Stimulated activated CD8-positive, alpha-beta memory T cell treated with anti-CD3 and anti-CD28 coated beads, Interleukin-15, amount 100 ng/mL, for 48 hours (primary cell): ENCODE measurements around the gene SRSF12.

Experiments used
- DNase-seq, 2 donors: peaks; one replicate each; pipeline ENCODE4 v3.0.0-alpha.2; 2020; ENCODE audit warnings: low read depth in 2 of 2

Gene SRSF12

DNA sequence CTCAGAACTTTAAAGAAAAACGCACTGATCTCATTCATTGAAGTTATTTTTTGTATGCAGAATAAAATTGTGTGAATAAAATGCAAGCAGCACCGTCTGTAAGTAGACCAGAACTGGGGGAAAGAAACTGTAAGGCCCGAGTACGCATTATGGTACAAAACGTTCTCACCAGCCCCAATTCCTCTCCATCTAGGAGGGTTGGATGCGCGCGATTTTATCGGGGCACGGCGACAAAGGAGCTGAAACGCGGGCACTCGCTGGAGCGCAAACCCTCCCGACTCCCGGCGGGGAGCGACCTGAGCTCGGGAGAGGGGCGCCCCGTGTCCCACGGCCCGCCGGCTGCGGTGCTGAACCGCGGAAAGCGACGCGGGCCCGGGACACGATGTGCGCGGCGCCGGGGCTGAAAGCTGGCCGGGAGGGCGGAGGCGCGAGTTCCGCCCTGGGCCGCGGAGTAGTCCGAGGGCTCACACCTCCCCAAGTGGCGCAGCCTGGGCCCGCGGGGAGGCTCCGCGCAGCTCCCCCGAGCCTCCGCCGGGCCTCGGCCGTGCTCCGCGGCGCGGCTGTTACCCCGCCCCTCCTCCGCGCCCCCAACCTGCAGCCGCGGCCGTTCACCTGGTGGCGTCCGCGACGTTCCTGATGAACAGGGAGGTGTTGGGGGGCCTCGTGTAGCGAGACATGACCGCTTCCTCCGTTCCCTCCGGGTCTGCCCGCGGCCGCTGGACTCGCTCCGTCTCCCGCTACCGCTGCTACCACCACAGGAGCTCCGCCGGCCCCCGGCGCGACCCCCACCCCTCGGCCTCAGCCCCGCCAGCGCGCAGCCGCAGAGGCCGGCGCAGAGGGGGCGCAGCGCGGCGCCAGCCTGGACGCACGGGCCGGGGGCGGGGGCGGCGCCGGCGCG is at the start of gene SRSF12:
TSS of gene SRSF12 (minus strand) at position 861 of the 898 bp plus-strand sequence. CDS start at position 677, 184 bp downstream.
- peak; percentile 16 to 19 for DNase-seq

DNA sequence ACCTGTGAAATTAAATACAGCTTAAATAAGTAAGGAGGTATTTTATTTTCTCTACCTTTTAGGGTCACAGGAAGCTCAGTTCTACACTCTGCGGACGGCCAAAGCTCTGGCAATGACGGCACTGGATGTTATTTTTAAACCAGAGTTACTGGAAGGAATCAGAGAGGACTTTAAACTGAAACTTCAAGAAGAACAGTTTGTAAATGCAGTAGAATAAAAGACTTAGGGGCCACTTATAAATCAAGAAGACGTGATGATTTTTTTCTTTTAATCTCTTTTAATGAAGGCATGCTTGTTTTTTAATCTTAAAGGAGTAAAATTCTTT is 44.1 kb upstream of the SRSF12 start:
- DNase-seq = no peak

DNA sequence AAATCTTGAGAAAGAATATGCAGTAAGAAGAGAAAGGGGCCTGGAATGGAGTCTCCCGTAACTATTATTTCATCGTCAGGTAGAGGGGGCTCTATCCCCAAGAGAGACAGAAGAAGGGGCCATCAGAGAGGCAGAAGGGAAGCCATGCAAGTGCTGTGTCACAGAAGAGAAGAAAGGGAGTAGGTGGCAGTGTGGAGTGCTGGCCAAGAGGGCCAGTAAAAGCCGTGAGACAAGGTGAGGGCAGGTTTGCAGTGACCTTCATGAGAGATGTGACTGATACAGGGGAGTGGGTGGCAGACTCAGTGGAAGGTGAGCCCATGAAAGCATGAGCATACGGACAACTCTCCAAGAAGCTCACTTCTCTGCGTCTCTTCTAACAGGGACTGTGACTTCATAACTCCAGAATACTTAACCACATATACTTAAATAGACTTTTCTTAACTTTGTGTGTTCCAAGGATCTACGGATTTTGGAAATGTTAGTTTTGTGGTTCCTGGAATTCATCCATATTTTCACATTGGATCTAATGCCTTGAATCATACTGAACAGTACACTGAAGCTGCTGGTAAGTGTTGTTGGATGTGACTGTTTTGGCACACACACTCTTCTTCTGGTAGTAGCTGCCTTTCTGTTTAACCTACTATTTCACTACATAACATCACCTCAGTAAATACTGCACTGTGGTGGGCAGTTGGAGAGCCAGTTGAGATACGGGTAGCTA is 43.6 kb upstream of the SRSF12 start:
- no peak for DNase-seq

DNA sequence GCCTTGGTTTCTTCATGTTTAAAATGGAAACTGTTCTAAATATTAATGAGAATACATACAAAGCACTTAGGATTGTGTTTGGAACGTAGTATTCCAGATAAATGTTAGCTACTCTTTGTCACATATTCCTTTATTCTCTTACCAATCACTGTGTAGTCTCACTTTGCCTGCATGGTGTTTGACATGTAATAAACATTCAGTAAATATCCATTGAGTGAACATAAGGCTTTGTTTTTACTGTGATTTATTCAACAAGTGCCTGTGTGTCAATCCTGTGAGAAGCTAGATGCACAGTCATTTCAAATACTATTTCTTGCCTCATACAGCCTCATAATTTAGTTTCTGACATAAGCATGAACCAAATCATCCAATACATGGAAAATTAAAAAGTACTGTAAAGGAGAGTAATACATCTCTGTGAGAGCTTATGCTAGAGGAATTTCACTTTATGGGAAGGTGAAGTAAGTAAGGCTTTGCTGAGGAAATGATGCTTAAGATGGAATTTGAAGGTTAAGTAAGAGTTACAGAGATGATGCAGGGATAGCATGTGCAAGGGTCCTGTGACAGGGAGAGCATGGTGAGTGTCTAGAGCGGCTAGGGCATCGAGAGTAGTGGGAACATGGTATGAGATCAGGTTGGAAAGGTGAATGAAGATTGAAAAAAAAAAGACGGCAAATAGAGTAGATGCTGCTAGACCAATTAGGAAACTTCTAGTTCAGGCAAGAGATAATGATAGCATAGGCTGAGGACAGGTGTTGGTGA is 42.6 kb upstream of the SRSF12 start:
- DNase-seq = no peak

DNA sequence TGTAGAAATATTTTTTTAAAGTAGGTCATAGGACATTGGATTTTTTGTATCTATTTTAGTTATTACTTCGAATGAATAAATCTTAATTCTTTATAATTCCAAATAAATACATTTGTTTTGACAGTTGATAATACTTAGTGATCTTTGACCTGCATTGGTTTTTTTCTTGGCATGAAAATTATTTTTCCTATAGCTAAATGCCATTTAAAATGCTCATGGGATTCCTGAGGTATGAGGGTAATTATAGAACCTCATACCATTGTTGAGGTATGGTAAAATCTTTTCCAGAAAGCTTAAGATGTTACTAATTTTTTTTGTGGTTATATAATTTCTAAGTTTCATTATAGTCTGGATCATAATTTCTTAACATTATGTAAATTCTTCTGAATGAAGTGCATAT is 36.3 kb upstream of the SRSF12 start:
- no peak for DNase-seq

DNA sequence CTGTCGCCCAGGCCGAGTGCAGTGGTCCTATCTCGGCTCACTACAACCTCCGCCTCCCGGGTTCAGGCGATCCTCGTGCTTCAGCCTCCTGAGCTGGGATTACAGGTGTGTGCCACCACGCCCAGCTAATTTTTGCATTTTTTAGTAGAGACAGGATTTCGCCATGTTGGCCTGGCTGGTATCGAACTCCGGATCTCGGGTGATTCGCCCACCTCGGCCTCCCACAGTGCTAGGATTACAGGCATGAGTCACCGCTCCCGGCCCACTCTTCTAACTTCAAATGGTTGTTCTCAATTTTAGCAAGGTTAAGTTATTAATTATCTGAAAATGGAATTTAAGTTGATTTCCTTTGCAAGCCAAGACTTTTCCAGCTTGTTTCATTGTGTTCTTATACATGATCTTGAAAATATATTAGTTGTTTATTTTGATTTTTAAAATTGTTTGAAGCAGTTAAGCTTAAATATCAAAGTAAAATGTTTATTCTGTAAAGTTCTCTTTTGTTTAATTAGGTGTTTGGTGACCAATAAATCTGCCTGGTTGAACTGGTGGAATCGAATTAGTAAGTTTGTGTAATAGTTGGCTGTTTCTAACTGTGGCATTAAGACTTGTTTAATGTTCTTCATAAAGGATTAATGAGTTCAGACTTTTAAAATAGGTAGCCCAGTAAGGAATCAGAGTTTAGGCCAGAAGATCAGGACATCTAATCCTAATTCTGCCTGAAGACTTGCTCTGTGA is 30.3 kb upstream of the SRSF12 start:
- peak; percentile 11 to 15 for DNase-seq

DNA sequence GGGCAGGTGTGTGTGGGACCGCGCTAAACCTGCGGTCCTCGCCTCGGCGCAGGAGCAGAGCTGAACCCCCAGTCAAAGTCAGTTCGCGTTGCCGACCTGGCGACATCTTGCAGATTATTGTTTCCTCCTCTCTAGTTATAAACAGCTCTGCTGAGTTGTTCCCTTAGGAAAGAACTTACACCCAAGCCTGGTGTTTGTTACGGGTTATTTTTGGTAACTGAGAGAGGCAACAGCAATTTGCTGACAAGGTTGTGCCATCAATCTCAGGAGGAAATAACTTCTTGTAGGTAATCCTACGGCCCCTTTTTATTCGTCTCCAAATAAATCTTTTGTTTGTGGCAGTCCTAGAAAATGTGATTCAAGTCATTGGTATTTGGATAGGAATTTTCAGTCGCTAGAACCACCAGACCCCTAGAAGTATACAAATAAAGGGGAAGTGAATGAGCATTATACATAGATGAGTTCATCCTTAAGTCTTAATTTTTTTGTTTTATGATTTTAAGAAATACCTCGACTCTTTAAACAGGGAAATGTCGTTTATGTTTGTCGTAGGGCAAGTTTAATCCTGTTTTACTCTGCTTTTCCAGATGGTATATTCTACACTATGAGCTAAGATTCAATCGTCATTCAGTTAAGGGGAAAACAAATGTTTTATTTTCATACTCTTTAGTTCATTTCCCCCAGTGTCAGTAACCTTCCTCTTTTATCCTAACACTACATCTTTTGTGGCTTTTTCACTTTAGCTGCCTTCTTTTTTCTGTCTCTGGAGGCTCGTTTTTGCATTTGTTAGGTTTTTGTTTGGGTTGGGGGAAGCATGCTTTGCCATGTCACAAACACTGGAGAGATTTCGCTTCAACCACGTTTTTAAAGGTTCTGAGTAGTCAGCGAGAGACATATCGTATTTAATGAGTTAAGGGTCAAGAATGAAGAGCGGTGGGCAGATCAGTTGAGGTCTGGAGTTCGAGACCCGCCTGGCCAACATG is 29.1 kb upstream of the SRSF12 start:
- DNase-seq = peak in 1 of 2 donors; percentile 10

DNA sequence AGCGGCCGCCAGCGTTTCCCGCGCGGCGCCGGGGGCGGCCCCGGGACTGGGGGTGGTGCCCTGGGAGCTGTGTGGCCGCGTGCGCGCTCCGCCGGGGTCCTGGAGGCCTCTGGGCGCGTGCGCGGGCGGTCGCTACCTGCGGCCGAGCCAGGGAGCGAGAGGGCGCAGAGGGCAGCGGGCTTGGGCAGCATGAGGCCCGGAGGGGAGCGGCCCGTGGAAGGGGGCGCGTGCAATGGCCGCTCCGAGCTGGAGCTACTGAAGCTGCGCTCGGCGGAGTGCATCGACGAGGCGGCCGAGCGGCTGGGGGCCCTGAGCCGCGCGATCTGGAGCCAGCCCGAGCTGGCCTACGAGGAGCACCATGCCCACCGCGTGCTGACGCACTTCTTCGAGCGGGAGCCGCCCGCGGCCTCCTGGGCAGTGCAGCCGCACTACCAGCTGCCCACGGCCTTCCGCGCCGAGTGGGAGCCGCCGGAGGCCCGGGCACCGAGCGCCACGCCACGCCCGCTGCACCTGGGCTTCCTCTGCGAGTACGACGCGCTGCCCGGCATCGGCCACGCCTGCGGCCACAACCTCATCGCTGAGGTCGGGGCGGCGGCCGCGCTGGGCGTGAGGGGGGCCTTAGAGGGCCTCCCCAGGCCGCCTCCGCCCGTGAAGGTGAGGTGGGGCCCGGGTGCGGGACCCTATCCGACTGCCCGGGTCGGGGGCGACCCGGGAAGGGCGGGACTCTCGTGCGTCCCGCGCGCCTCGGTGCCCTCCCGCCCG is 28.3 kb upstream of the SRSF12 start, which contains the start of gene PM20D2:
TSS of gene PM20D2 (plus strand) at position 100 of the 762 bp plus-strand sequence. CDS start at position 190, 90 bp downstream.
- DNase-seq = peak; percentile 61 to 73

DNA sequence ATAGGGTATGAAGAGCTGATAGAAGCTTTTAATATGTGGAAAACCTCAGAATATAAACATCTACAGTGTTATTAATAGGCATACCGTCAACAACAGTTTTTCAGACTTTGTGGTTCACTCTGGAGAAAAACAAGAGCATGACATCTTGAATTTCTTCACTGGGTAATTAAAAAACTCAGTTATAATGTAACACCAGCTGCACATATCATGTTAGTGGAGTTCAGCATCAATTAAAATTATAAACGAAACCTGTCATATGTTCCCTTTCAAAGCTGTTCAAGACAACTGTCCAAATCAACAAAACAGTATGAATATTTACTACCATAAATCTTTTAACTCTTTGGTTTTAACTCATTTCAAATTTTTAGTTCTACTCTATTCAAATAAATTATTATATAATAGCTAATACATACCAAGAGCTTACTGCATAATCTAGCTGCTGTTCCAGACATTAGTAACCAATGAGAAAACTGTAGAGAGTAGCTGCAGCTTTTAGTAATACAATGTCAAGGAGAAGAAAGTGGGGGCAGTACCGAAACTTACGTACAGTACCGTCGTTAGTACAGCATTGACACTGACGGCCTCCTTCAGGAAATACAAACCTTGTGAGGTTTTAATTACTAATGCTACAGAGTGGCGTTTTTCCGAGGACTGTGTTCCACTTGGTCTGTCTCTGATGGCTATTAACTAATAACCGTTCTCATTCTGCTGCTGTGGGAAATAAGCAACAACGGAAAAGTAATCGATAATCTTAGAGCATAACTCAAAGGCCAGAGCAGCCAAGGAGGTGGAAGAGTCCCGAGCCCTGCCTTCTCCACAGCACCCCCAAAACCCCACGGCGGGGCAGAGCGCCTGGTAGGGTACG is 27.5 kb upstream of the SRSF12 start:
- DNase-seq = peak in 1 of 2 donors; percentile 8

DNA sequence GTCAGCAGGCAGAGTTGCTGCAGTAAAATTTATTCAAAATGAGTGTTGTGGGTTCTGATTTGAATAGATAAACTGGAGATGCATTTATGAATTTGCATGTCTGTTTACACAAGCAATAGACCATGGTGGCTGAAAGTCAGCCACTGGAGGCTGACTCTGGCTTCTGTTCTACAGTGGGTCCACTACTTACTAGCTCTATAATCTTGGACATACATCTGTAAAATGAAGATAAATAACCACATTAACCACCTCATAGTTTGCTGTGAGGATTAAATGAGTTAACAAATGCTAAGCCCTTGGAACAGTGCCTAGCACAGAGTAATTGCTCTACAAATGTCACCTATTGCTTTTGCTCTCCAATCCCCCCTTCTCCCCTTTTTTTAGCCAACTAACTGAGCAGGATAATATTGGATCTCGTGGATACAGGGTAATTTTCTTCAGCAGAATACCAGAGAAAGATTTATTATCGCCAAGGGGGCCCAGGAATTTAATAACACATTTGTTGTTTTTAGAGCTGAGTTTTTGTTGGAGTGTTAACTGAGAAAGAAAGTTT is 26.6 kb upstream of the SRSF12 start:
- no peak for DNase-seq

DNA sequence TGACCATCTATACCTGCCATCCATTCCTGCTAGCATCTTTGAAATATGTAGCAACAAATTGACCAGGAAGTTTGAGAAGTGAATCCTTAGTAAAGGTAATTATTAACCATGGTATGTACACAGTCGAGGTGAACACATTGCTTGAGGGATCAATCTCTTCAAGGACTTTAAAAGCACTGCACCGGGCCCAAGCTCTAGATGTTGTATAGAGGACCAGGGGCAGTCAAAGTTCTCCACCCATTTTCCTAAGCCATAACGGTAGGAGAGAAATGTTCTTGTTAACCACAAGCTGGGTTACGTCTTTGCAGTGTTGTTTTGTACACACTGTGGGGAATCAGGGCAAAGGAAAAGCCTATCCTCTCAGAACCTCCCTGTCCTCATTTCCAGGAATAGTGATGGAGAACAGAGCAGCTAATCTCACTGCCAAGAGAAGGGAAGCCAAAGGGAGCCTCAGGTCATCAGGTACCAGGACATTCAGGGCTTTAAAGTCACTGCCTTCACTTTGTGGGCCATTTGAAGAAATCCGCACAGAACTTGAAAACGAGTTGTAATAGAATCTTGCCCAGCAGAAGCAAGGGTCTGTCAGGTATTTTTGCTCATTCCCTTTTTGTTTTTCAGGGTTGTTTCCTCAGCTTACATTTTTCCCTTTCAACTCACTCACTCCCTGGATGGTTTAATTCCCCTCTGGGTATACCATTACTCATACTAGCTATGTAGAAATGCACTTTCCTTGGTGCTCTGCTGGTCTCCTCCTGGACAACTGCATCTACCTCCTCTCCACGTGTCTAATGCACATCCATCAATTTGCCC is 22.7 kb upstream of the SRSF12 start:
- no peak for DNase-seq

DNA sequence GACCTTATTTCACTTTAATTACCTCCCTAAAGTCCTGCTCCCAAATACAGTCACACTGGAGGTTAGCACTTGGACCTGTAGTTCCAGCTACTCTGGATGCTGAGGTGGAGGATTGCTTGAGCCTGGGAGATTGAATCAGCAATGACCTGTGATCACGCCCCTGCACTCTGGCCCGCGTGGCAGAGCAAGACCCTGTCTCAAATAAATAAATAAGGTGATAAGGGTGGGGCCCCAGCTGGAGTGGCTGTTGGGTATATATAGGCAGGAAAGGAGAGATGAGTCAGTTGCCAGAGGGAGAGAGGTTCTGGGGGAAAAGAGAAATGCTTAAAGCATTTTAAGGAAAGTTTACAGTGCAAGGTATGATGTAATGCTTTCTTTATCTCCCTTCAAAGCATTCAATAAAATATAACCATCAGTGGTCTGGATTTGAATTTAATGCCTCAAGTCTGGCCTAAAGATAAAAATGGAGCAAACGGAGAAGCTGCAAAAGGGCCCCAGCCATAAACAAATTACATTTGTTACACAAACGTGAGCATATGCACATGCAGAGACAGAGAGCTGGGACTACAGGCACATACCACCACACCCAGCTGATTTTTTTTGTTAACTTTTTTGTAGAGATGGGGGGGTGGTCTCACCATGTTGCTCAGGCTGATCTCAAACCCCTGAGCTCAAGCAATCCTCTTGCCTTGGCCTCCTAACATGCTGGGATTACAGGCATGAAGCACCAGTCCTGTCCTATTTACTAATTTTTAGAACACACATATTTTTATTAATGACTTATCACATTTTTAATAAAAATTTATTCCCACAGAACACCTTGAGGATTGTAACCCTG is 21.9 kb upstream of the SRSF12 start:
- no peak for DNase-seq

DNA sequence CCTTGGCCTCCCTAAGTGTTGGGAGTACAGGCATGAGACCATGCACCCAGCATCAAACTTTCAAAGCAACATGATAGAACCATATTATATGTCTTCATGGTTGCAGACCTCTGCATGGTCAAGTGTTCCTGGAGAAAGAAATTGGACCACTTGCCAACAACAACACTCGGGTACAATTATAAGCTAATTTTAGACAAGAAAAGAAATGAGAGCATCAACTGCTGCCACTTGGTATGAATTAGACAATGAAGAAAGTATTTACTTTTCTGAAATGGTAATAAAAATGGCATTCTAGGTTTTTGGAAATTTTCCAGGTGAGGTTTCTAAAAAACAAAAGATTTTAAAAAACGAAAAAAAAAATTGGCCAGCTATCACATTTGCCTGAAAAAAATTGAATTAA is 20.3 kb upstream of the SRSF12 start:
- DNase-seq = no peak

DNA sequence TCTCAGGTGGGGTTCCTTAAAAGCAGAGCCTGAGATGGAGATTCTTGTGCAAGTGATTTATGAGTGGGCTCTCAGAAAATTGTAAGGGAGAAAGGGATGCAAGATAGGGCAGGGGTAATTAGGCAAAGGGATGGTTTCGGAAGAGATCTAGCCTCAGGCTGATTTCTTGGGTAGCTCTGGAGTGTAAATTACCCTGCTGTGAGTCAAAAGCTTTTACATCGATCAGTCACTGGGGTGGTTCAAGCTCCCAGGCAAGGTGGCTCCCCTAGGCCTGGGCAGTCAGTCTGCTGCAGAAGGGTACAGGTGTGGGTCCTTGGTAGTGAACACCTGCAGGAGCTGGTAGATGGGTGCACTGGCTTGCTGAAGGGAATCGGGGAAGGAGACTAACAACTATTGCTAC is 16.9 kb upstream of the SRSF12 start:
- DNase-seq = no peak

DNA sequence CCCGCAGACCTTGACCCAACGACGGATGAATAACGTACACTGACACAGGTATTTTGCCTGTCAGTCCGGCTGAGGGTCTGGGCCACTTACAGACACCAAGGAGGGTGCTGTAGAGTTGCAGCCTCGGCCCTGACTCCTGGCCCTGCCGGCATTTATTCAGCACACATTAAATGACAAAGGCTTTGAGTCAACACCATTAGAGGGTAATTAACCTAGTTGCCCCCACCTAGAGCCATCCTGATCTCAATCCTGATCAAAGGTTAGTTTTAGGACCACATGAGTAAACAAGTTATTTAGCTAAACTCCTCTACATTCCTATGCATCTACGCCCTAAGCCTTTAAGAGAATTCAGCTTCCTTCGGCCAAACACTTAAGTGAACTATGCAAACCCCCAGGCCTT is 16.1 kb upstream of the SRSF12 start:
- DNase-seq = no peak

DNA sequence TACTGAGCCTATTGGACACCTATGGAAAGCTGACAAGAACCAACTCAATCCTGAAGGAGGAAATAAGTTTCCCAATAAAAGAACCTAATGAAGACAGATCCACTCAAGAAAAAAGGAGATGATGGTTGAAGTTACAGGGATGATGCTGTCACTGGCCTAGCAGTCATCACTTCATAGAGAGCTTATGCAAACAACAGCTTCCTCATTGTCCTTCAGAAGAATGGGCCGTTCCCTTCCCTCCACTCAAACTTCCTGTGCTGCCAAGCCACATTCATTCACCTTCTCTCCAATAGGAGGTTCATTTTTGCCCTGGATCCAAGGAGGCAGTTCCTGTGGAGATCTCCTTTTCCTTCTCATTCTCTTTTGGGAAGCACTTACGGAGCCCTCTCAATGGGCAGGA is 14.2 kb upstream of the SRSF12 start:
- no peak for DNase-seq

DNA sequence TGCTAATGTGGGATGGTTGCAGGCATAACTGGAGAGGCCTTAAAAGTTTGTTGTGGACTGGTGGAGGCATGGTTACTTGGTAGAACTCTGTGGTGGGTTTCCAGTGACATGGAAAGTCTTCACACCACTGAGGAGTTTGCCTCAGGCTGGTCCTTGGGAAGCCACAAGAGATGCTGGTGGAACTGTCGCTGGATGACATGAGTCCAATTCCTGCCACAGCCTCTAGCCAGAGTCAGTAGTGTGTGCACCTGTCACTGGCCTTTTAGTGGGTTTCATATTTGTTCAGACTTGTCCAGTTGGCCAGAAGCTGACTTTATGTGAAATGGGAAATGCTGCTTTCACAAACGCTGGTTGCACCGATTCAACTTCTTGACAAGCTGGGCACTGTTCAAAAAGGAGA is 13.7 kb upstream of the SRSF12 start:
- DNase-seq = no peak
